Peyer's patch (tissue), 4 donors: ENCODE measurements around the gene C6orf163. TPM values are rescaled to one million over a fixed set of nuclear protein-coding genes. Genes with fewer than 3 reads are reported as not detected.
"Not testable (repeated sequence)": the region's sequence is repeated elsewhere in the genome, so short reads cannot be mapped to it uniquely, and the experiment has no call there.

Experiments
- DNase-seq, 3 donors: peaks; one replicate each; pipeline ENCODE4 v3.0.0-alpha.2; 2017 to 2019
- H3K27ac ChIP-seq, 4 donors: fragments of 200-600 bp; sonication (generic); one replicate each; pipeline ENCODE4 v1.5.1; 2016 to 2019
- H3K27me3 ChIP-seq, 2 donors: fragments of 200-600 bp; sonication (generic); one replicate each; pipeline ENCODE4 v1.5.1; 2019
- H3K36me3 ChIP-seq, 3 donors: fragments of 200-600 bp; sonication (generic); one replicate each; pipeline ENCODE4 v1.5.1; 2016 to 2019
- H3K4me1 ChIP-seq, 4 donors: fragments of 200-600 bp; sonication (generic); one replicate each; pipeline ENCODE4 v1.5.1; 2016 to 2019
- H3K4me3 ChIP-seq, 4 donors: fragments of 200-600 bp; sonication (generic); 1 replicate in 3 of 4; 2 replicates in 1 of 4; pipeline ENCODE4 v1.5.1; 2016 to 2019; ENCODE audit warnings: mild to moderate bottlenecking in 1 of 4
- H3K9me3 ChIP-seq, 4 donors: fragments of 200-600 bp; sonication (generic); one replicate each; pipeline ENCODE4 v1.5.1; 2016 to 2019; ENCODE audit warnings: mild to moderate bottlenecking in 1 of 4
- POLR2A ChIP-seq, 2 donors: fragments of 450-650 bp; IDR thresholded peaks; one replicate each; pipeline ENCODE4 v1.5.1; 2017; ENCODE audit warnings: antibody characterized with exemption in 2 of 2, mild to moderate bottlenecking in 2 of 2, moderate library complexity in 2 of 2
- total RNA-seq, 4 donors: library from RNA; depleted of rRNA; stranded (reverse); fragments of >200 nt; gene quantifications; one replicate each; pipeline ENCODE4 v1.1.0, GENCODE V29; 2016
- TF ChIP-seq, protein P1 (sequence below), 6 experiments: fragments of 450-650 bp in 4 of 6; fragments of 200-600 bp in 2 of 6; sonication (generic) in 1 of 6; IDR thresholded peaks; one replicate each; pipeline ENCODE4 v1.5.1; 2017 to 2019; ENCODE audit warnings: antibody characterized with exemption in 6 of 6, mild to moderate bottlenecking in 3 of 6, moderate library complexity in 1 of 6

The C6orf163 gene
- total RNA-seq, 4 donors from 2014 or later, result 5.4 to 13.2 (median 7.4) TPM

DNA sequence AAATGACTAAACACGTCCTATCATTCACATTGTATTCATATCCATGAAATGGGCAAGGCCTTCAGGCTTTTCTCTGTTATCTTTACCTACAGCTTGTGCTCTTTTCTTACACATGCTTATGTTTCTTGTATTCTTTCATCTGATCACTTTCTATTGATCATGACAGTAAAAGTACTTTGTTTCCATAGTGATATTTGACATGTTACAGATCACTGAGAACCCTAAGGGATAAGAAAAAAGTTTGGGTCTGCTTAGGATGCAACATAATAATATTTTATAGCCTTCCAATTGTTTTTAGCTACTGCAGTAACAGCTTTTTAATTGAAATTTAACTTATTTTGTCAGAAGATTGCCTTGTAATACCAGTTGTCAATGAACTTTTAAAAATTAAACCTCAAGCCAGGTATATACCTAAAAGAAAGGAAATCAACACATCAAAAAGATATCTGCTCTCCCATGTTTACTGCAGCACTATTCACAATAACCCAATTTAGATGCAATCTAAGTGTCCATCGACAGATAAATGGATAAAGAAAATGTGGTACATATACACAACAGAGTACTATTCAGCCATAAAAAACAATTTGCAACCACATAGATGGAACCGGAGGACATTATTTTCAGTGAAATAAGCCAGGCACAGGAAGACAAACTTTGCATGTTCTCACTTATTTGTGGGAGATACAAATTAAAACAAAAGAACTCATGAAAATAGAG lies 25.2 kb upstream of the C6orf163 start:
- H3K4me3 ChIP-seq, result no peak overlapping the region
- H3K4me1 ChIP-seq, result no peaks in the 10 kb centered on the region
- no peak overlapping the region for H3K27ac ChIP-seq
- H3K9me3 ChIP-seq, result no peaks in the 10 kb centered on the region
- H3K36me3 ChIP-seq, result no peaks in the 10 kb centered on the region
- DNase-seq, result no peak
- TF ChIP-seq POLR2A (IDR thresholded peaks at IDR 0.05), result no peak
- TF ChIP-seq, protein P1, sequence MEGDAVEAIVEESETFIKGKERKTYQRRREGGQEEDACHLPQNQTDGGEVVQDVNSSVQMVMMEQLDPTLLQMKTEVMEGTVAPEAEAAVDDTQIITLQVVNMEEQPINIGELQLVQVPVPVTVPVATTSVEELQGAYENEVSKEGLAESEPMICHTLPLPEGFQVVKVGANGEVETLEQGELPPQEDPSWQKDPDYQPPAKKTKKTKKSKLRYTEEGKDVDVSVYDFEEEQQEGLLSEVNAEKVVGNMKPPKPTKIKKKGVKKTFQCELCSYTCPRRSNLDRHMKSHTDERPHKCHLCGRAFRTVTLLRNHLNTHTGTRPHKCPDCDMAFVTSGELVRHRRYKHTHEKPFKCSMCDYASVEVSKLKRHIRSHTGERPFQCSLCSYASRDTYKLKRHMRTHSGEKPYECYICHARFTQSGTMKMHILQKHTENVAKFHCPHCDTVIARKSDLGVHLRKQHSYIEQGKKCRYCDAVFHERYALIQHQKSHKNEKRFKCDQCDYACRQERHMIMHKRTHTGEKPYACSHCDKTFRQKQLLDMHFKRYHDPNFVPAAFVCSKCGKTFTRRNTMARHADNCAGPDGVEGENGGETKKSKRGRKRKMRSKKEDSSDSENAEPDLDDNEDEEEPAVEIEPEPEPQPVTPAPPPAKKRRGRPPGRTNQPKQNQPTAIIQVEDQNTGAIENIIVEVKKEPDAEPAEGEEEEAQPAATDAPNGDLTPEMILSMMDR (IDR thresholded peaks at IDR 0.05), result no peak
- H3K27me3 ChIP-seq, result no peaks in the 10 kb centered on the region

DNA sequence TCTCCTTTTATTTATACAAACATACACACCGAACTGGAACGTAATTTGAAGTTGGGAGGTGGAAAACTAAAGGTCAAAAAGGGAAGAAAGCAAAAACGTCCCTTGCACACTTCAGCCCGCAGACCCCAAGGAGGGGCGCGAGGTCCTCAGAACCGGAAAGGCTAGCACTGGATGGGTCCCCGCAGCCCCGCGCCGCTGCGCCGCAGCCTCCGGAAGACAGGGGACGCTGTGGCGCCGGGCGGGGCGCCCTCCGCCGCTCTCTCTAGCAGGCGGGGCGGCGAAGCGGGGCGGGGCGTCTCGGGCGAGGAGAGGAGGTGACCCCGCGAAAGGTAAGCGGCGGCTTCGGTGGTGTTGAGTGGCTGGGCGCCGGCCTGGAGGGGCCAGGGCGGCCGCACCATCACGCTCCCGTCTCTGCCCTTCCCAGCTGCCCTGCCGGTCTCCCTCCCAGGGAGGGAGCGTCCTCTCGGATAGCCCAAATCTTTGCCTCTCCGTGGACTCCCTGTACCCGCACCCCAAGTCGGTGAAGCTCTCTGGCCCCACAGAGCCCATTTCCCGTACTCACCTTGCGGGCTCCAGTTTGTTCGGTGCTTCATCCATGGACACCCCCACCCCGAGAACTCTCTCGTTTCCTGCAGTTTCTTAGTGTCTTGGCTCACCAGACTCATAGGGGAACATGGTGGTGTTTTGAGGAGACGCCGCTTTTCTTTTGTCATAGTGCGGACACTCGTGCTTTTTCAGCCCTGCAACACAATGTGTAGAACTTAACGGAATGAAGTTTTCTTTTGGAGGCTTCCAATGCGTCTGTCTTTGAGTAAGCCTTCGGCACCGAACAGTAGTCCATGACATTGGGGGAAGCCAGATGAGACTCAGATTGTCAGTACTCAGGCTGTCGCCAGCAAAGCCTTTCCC lies 22.1 kb upstream of the C6orf163 start, which contains the start of gene SMIM8:
TSS of gene SMIM8 (plus strand) at position 285 of the 909 bp plus-strand sequence. CDS start 14,444 bp downstream, outside the sequence.
- no peaks in the 10 kb centered on the region for H3K27me3 ChIP-seq
- DNase-seq, result peak; percentile 86 to 93 (median 91)
- no peaks in the 10 kb centered on the region for H3K4me1 ChIP-seq
- peak within 1 kb of the TSS; percentile 70 to 82 (median 76) for H3K27ac ChIP-seq
- H3K4me3 ChIP-seq, result peak within 1 kb of the TSS; percentile 76 to 97 (median 86)
- TF ChIP-seq, protein P1 (IDR thresholded peaks at IDR 0.05), result peak; percentile 91 to 100 (median 98)
- peak; percentile 18 to 47 for TF ChIP-seq POLR2A (IDR thresholded peaks at IDR 0.05)
- H3K36me3 ChIP-seq, result no peaks in the 10 kb centered on the region
- H3K9me3 ChIP-seq, result no peaks in the 10 kb centered on the region

DNA sequence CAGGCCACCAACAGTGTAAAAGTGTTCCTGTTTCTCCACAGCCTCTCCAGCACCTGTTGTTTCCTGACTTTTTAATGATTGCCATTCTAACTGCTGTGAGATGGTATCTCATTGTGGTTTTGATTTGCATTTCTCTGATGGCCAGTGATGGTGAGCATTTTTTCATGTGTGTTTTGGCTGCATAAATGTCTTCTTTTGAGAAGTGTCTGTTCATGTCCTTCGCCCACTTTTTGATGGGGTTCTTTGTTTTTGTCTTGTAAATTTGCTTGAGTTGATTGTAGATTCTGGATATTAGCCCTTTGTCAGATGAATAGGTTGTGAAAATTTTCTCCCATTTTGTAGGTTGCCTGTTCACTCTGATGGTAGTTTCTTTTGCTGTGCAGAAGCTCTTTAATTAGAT lies 20.7 kb upstream of the C6orf163 start:
- not testable (repeated sequence) for H3K9me3 ChIP-seq, H3K36me3 ChIP-seq, H3K4me1 ChIP-seq, H3K27me3 ChIP-seq, H3K4me3 ChIP-seq, H3K27ac ChIP-seq, DNase-seq

DNA sequence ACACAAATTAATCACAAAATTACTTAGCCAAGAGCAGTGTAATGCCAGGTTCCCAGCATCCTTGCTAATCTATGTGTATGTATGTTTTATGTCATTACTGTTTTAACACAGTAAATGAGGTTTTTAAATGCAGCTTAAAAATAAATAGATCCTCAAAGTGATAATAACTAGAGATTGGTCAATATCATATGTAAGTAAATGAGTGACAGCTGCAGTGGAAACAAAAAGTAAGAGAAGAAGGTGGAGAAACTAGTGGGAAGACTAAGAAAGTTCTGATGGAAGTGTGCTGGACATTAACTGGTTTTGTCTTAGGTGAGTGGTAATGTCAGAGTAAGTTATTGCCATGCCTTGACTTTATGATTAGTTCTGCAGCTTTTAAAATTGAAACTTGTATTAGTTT lies 13.7 kb upstream of the C6orf163 start:
- DNase-seq, result no peak
- no peaks in the 10 kb centered on the region for H3K9me3 ChIP-seq
- no peaks in the 10 kb centered on the region for H3K36me3 ChIP-seq
- no peak overlapping the region for H3K27ac ChIP-seq
- no peaks in the 10 kb centered on the region for H3K27me3 ChIP-seq
- no peaks in the 10 kb centered on the region for H3K4me1 ChIP-seq
- TF ChIP-seq, protein P1 (IDR thresholded peaks at IDR 0.05), result no peak
- no peak for TF ChIP-seq POLR2A (IDR thresholded peaks at IDR 0.05)
- no peak overlapping the region for H3K4me3 ChIP-seq

DNA sequence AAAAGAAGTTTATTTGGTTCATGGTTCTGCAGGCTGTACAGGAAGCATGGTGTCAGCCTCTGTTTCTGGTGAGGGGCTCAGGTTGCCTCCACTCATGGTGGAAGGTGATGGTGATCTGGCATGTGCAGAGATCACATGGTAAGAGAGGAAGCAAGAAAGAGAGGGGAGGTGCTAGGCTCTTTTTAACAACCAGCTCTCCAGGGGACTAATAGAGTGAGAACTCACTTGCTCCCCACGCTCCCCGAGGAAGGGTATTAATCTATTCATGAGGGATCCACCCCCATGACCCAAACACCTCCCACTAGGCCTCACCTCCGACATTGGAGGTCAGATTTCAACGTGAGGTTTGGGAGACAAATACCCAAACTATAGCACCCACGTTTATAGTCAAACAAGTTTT lies 11.6 kb upstream of the C6orf163 start:
- no peak for DNase-seq
- no peaks in the 10 kb centered on the region for H3K36me3 ChIP-seq
- no peaks in the 10 kb centered on the region for H3K9me3 ChIP-seq
- H3K27me3 ChIP-seq, result no peaks in the 10 kb centered on the region
- H3K4me3 ChIP-seq, result no peak overlapping the region
- no peak overlapping the region for H3K27ac ChIP-seq
- TF ChIP-seq, protein P1 (IDR thresholded peaks at IDR 0.05), result no peak
- no peak for TF ChIP-seq POLR2A (IDR thresholded peaks at IDR 0.05)
- no peaks in the 10 kb centered on the region for H3K4me1 ChIP-seq
